ENCODE results near the gene CCL16. TPM values are rescaled to one million over a fixed set of nuclear protein-coding genes. Genes with fewer than 3 reads are reported as not detected.

CCL16 gene, protein sequence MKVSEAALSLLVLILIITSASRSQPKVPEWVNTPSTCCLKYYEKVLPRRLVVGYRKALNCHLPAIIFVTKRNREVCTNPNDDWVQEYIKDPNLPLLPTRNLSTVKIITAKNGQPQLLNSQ
- not detected in 2 replicates for polyA plus RNA-seq
- not detected in 2 replicates for polyA minus RNA-seq

DNA sequence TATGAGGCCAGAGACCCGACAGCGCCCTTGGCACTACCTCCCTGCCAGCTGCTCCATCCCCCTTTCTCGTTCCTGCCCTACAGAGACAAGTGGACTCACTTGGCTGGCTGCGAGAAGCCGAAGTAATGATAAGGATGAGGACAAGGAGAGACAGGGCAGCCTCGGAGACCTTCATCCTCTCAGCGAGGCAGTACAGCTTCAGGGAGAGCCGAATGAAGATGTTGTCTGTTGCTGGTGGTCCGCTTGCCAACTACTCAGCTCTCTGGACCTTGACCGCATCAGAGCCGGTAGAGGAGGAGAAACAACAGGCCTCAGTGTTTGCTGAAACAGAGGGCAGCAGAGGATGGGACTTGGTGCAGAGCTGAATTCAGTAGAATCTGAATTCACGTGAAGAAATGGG is at the start of gene CCL16:
Gene CCL16, minus strand, starts transcription at position 252 of the 400 bp plus-strand sequence. Its CDS starts 77 bp downstream, at position 175.
- H3K9me3 ChIP-seq (ENCODE audit: low read length) = no peaks in the 10 kb centered on the region

GRCh38 chr17:36030956-36031355 is 49.7 kb upstream of the CCL16 start:
- Histone ChIP-seq H3K27me3 (ENCODE audit: insufficient read depth, low read depth, low read length) (no peaks in the 10 kb centered on the region), H3K79me2 (replicated peaks; ENCODE audit: insufficient read depth, low read length) (no peaks in the 10 kb centered on the region), H3K27ac (ENCODE audit: low read length) (no peak overlapping the region), H3K4me3 (ENCODE audit: low read length) (no peak overlapping the region), H3K4me2 (ENCODE audit: low read length) (no peak overlapping the region), H3K36me3 (ENCODE audit: insufficient read depth, low read length) (no peaks in the 10 kb centered on the region), H2AFZ (ENCODE audit: low read depth, low read length) (no peak overlapping the region), H3K9ac (ENCODE audit: low read length) (no peak overlapping the region), H3K9me3 (ENCODE audit: low read length) (no peaks in the 10 kb centered on the region), H4K20me1 (ENCODE audit: insufficient read depth) (no peaks in the 10 kb centered on the region), H3F3A (ENCODE audit: insufficient read depth, low read length, poor library complexity, severe bottlenecking) (no peaks in the 10 kb centered on the region), H3K9me2 (ENCODE audit: insufficient read depth, low read length) (no peaks in the 10 kb centered on the region)
- TF ChIP-seq TAF1 (IDR thresholded peaks at IDR 0.05; ENCODE audit: low read depth) = no peak
- TF ChIP-seq, protein P1, sequence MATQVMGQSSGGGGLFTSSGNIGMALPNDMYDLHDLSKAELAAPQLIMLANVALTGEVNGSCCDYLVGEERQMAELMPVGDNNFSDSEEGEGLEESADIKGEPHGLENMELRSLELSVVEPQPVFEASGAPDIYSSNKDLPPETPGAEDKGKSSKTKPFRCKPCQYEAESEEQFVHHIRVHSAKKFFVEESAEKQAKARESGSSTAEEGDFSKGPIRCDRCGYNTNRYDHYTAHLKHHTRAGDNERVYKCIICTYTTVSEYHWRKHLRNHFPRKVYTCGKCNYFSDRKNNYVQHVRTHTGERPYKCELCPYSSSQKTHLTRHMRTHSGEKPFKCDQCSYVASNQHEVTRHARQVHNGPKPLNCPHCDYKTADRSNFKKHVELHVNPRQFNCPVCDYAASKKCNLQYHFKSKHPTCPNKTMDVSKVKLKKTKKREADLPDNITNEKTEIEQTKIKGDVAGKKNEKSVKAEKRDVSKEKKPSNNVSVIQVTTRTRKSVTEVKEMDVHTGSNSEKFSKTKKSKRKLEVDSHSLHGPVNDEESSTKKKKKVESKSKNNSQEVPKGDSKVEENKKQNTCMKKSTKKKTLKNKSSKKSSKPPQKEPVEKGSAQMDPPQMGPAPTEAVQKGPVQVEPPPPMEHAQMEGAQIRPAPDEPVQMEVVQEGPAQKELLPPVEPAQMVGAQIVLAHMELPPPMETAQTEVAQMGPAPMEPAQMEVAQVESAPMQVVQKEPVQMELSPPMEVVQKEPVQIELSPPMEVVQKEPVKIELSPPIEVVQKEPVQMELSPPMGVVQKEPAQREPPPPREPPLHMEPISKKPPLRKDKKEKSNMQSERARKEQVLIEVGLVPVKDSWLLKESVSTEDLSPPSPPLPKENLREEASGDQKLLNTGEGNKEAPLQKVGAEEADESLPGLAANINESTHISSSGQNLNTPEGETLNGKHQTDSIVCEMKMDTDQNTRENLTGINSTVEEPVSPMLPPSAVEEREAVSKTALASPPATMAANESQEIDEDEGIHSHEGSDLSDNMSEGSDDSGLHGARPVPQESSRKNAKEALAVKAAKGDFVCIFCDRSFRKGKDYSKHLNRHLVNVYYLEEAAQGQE (IDR thresholded peaks at IDR 0.05; ENCODE audit: borderline replicate concordance) = no peak
- no peak for TF ChIP-seq MXI1 (conservative IDR thresholded peaks at IDR 0.05; ENCODE audit: poor library complexity, severe bottlenecking)
- no peak for TF ChIP-seq EZH2 (IDR thresholded peaks at IDR 0.05; ENCODE audit: borderline replicate concordance, insufficient read depth, low read length, poor library complexity, severe bottlenecking)

More for the DNA sequence above, at the start of gene CCL16:
- Histone ChIP-seq H3K27me3 (ENCODE audit: insufficient read depth, low read depth, low read length) (no peaks in the 10 kb centered on the region), H3K4me2 (ENCODE audit: low read length) (no peak within 1 kb of the TSS), H2AFZ (ENCODE audit: low read depth, low read length) (no peak within 1 kb of the TSS), H4K20me1 (ENCODE audit: insufficient read depth) (no peaks in the 10 kb centered on the region), H3K36me3 (ENCODE audit: insufficient read depth, low read length) (no peaks in the 10 kb centered on the region), H3K9me2 (ENCODE audit: insufficient read depth, low read length) (no peaks in the 10 kb centered on the region), H3K27ac (ENCODE audit: low read length) (no peak within 1 kb of the TSS), H3F3A (ENCODE audit: insufficient read depth, low read length, poor library complexity, severe bottlenecking) (no peaks in the 10 kb centered on the region), H3K9ac (ENCODE audit: low read length) (no peak within 1 kb of the TSS), H3K79me2 (replicated peaks; ENCODE audit: insufficient read depth, low read length) (no peaks in the 10 kb centered on the region), H3K4me3 (ENCODE audit: low read length) (no peak within 1 kb of the TSS)
- TF ChIP-seq, protein P1 (IDR thresholded peaks at IDR 0.05; ENCODE audit: borderline replicate concordance) = no peak
- no peak for TF ChIP-seq RAD21 (conservative IDR thresholded peaks at IDR 0.05)

- H3K9me2 ChIP-seq (ENCODE audit: insufficient read depth, low read length) = no peaks in the 10 kb centered on the region
- H3F3A ChIP-seq (ENCODE audit: insufficient read depth, low read length, poor library complexity, severe bottlenecking) = no peaks in the 10 kb centered on the region
- no peaks in the 10 kb centered on the region for H3K9me3 ChIP-seq (ENCODE audit: low read length)
- H3K79me2 ChIP-seq (replicated peaks; ENCODE audit: insufficient read depth, low read length) = no peaks in the 10 kb centered on the region
- H3K9ac ChIP-seq (ENCODE audit: low read length) = no peak overlapping the region
- no peaks in the 10 kb centered on the region for H3K36me3 ChIP-seq (ENCODE audit: insufficient read depth, low read length)
- H3K27me3 ChIP-seq (ENCODE audit: insufficient read depth, low read depth, low read length) = no peaks in the 10 kb centered on the region
- H3K4me3 ChIP-seq (ENCODE audit: low read length) = no peak overlapping the region
- H3K4me2 ChIP-seq (ENCODE audit: low read length) = no peak overlapping the region
- H3K27ac ChIP-seq (ENCODE audit: low read length) = no peak overlapping the region
- no peaks in the 10 kb centered on the region for H4K20me1 ChIP-seq (ENCODE audit: insufficient read depth)
- no peak overlapping the region for H2AFZ ChIP-seq (ENCODE audit: low read depth, low read length)
- TF ChIP-seq SMC3 (conservative IDR thresholded peaks at IDR 0.05; ENCODE audit: poor library complexity) (no peak), MXI1 (conservative IDR thresholded peaks at IDR 0.05; ENCODE audit: poor library complexity, severe bottlenecking) (no peak), POLR2AphosphoS5 (IDR thresholded peaks at IDR 0.05) (no peak), EP300 (conservative IDR thresholded peaks at IDR 0.05; ENCODE audit: poor library complexity, severe bottlenecking) (no peak), EZH2 (IDR thresholded peaks at IDR 0.05; ENCODE audit: borderline replicate concordance, insufficient read depth, low read length, poor library complexity, severe bottlenecking) (no peak), TAF1 (IDR thresholded peaks at IDR 0.05; ENCODE audit: low read depth) (no peak)
- TF ChIP-seq, protein P2, sequence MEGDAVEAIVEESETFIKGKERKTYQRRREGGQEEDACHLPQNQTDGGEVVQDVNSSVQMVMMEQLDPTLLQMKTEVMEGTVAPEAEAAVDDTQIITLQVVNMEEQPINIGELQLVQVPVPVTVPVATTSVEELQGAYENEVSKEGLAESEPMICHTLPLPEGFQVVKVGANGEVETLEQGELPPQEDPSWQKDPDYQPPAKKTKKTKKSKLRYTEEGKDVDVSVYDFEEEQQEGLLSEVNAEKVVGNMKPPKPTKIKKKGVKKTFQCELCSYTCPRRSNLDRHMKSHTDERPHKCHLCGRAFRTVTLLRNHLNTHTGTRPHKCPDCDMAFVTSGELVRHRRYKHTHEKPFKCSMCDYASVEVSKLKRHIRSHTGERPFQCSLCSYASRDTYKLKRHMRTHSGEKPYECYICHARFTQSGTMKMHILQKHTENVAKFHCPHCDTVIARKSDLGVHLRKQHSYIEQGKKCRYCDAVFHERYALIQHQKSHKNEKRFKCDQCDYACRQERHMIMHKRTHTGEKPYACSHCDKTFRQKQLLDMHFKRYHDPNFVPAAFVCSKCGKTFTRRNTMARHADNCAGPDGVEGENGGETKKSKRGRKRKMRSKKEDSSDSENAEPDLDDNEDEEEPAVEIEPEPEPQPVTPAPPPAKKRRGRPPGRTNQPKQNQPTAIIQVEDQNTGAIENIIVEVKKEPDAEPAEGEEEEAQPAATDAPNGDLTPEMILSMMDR (IDR thresholded peaks at IDR 0.05; ENCODE audit: poor library complexity, severe bottlenecking) = no peak
- TF ChIP-seq, protein P1 (IDR thresholded peaks at IDR 0.05; ENCODE audit: borderline replicate concordance) = no peak
Measured at GRCh38 chr17:36027761-36028160, 46.5 kb upstream of the CCL16 start.
